Transverse colon (tissue), 4 donors: ENCODE results near the gene TREM2. TPM values are rescaled to one million over a fixed set of nuclear protein-coding genes. Genes with fewer than 3 reads are reported as not detected.
"Not testable (repeated sequence)": the region's sequence is repeated elsewhere in the genome, so short reads cannot be mapped to it uniquely, and the experiment has no call there.

ENCODE experiments used
- DNase-seq: peaks from one replicate; pipeline ENCODE4 v3.0.0-alpha.2; 2019
- H3K27ac ChIP-seq, 4 donors: fragments of 200-600 bp; sonication (generic); 2 replicates each; pipeline ENCODE4 v1.5.1; 2016 to 2018; ENCODE audit warnings: inconsistent platforms in 4 of 4
- H3K27me3 ChIP-seq: fragments of 200-600 bp; sonication (generic); 2 replicates; pipeline ENCODE4 v1.5.1; 2017; ENCODE audit warnings: inconsistent platforms
- H3K36me3 ChIP-seq, 4 donors: fragments of 200-600 bp; sonication (generic); 2 replicates each; pipeline ENCODE4 v1.5.1; 2017 to 2019; ENCODE audit warnings: inconsistent platforms in 4 of 4
- H3K4me1 ChIP-seq, 4 donors: fragments of 200-600 bp; sonication (generic); 2 replicates each; pipeline ENCODE4 v1.5.1; 2017 to 2020; ENCODE audit warnings: inconsistent platforms in 4 of 4
- H3K4me3 ChIP-seq, 4 donors: fragments of 200-600 bp; sonication (generic); 1 replicate in 1 of 4; 2 replicates in 3 of 4; pipeline versions ENCODE4 v1.5.1 to v1.6.1; 2017 to 2019; ENCODE audit warnings: inconsistent platforms in 4 of 4
- H3K9me3 ChIP-seq, 2 donors: fragments of 200-600 bp; sonication (generic); 2 replicates each; pipeline ENCODE4 v1.5.1; 2017 to 2019; ENCODE audit warnings: inconsistent platforms in 2 of 2
- CTCF ChIP-seq, 5 experiments: fragments of 200-600 bp in 3 of 5; fragments of 450-650 bp in 2 of 5; sonication (generic) in 3 of 5; IDR thresholded peaks; 1 replicate in 2 of 5; 2 replicates in 3 of 5; pipeline ENCODE4 v1.5.1; 2016 to 2017; ENCODE audit warnings: antibody characterized with exemption in 5 of 5, inconsistent platforms in 3 of 5, mild to moderate bottlenecking in 2 of 5, moderate library complexity in 1 of 5
- EP300 ChIP-seq: sonication (generic); formaldehyde crosslinking; IDR thresholded peaks from one replicate; pipeline ENCODE4 v1.6.1; 2017; ENCODE audit warnings: antibody characterized with exemption, low read depth
- POLR2A ChIP-seq: fragments of 450-650 bp; IDR thresholded peaks from one replicate; pipeline ENCODE4 v1.6.1; 2016; ENCODE audit warnings: antibody characterized with exemption, mild to moderate bottlenecking, moderate library complexity
- POLR2AphosphoS5 ChIP-seq, 3 donors: sonication (generic); formaldehyde crosslinking; IDR thresholded peaks; one replicate each; pipeline ENCODE4 v1.6.1; 2016; ENCODE audit warnings: antibody characterized with exemption in 3 of 3
- WGBS, 2 donors: methylation state at CpG; one replicate each; pipeline ENCODE4 v1.1.5; 2018; ENCODE audit warnings: low coverage in 1 of 2; 5-methylcytosine and 5-hydroxymethylcytosine counted together
- in situ Hi-C, 4 donors: fragments of 200-750 bp; cut with MboI; loops; one replicate each; pipeline versions ENCODE4 v1.15.0 to v1.15.1; 2017; ENCODE audit warnings: low sequenced_read_pairs in 3 of 4, low pct_ligation_motif_present in 1 of 4, low pct_unique_long_range_greater_than_20kb in 1 of 4
- intact Hi-C: fragments of 100-400 bp; cut with DNase I; formaldehyde crosslinking; loops from one replicate; pipeline ENCODE4 v1.15.1; 2023; ENCODE audit warnings: low total_unique reads
- total RNA-seq, 4 donors: library from RNA; depleted of rRNA; stranded (reverse); fragments of >200 nt; gene quantifications; one replicate each; pipeline ENCODE4 v1.1.0, GENCODE V29; 2016

TREM2 gene
- total RNA-seq, 4 donors from 2014 or later = 1.5 TPM; not detected in 3

GRCh38 chr6:41190791-41191190 is 27.9 kb upstream of the TREM2 start:
- WGBS, 2 donors = 78% methylated on average over 3 of the region's 3 CpGs; no CpG with 5 or more reads in 1 of the 2 donors
- no peak for TF ChIP-seq EP300
- TF ChIP-seq POLR2A = no peak
- TF ChIP-seq CTCF (IDR thresholded peaks at IDR 0.05) = no peak
- TF ChIP-seq POLR2AphosphoS5 (IDR thresholded peaks at IDR 0.05) = no peak
- no peaks in the 10 kb centered on the region for H3K9me3 ChIP-seq
- no peak overlapping the region for H3K4me3 ChIP-seq
- no peak overlapping the region for H3K27ac ChIP-seq
- no peaks in the 10 kb centered on the region for H3K27me3 ChIP-seq
- intact Hi-C loops = no loop called here
- no peaks in the 10 kb centered on the region for H3K4me1 ChIP-seq
- DNase-seq = no peak
- H3K36me3 ChIP-seq = no peaks in the 10 kb centered on the region
- in situ Hi-C loops = no loop called here

GRCh38 chr6:41189967-41190366 is 27.1 kb upstream of the TREM2 start:
- 64 to 100% methylated on average over 1 to 2 of the region's 2 CpGs for WGBS, 2 donors
- DNase-seq = no peak
- H3K9me3 ChIP-seq = no peaks in the 10 kb centered on the region
- intact Hi-C loops (no loop called here), in situ Hi-C loops (no loop called here)
- H3K36me3 ChIP-seq = no peaks in the 10 kb centered on the region
- H3K27me3 ChIP-seq = no peaks in the 10 kb centered on the region
- TF ChIP-seq EP300 = no peak
- TF ChIP-seq POLR2A = no peak
- TF ChIP-seq CTCF (IDR thresholded peaks at IDR 0.05) = no peak
- no peak for TF ChIP-seq POLR2AphosphoS5 (IDR thresholded peaks at IDR 0.05)
- H3K4me1 ChIP-seq = no peaks in the 10 kb centered on the region
- no peak overlapping the region for H3K4me3 ChIP-seq
- H3K27ac ChIP-seq = no peak overlapping the region

- DNase-seq, H3K4me3 ChIP-seq, in situ Hi-C loops, H3K9me3 ChIP-seq, H3K27me3 ChIP-seq, H3K4me1 ChIP-seq, intact Hi-C loops, H3K36me3 ChIP-seq, H3K27ac ChIP-seq: not testable (repeated sequence)
These were observed 26.1 kb upstream of the TREM2 start for GRCh38 chr6:41189046-41189445.

GRCh38 chr6:41187924-41188886 is 25.3 kb upstream of the TREM2 start:
- no peaks in the 10 kb centered on the region for H3K27me3 ChIP-seq

More at GRCh38 chr6:41187924-41188886, 25.3 kb upstream of the TREM2 start:
- no peaks in the 10 kb centered on the region for H3K9me3 ChIP-seq
- H3K27ac ChIP-seq = no peak overlapping the region
- WGBS, 2 donors = 80% methylated on average over 8 of the region's 8 CpGs; no CpG with 5 or more reads in 1 of the 2 donors
- no peaks in the 10 kb centered on the region for H3K4me1 ChIP-seq
- in situ Hi-C loops (no loop called here), intact Hi-C loops (no loop called here)
- H3K4me3 ChIP-seq = no peak overlapping the region
- no peaks in the 10 kb centered on the region for H3K36me3 ChIP-seq
- no peak for TF ChIP-seq POLR2A
- TF ChIP-seq EP300 = no peak
- TF ChIP-seq POLR2AphosphoS5 (IDR thresholded peaks at IDR 0.05) = no peak
- no peak for TF ChIP-seq CTCF (IDR thresholded peaks at IDR 0.05)
- DNase-seq = no peak
